Measurements from ENCODE around the gene MAML3.

The MAML3 gene

DNA sequence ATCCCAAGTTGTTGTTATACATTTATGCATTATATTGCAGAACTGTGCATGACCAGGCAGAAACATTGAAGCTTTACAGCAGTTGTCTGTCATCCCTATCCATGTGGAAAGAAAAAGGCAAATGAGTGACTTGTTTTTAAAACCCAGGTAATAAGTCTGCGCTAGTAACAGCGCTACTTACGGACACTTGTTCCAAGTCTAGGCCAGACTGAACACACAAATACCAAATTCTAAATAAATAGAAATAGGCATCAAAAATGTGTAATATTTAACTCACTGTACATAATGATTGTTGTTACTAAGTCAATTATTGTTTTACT lies 548 bp upstream of the MAML3 start:
- DNase-seq, result no peak

DNA sequence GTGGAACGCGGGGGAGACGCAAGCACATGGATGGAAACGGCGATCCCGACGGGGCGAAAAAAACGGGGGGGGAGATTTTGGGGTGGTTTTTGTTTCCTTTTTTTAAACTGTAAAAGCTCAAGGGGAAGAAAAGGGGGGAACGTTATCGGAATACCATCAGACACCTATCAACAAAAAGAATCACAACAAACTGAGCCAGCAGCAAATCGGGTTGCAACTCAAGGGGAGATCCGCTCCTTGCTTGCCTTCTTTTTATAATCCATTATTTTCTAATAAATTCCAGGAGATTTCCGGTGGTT lies 616 bp downstream of the MAML3 start:
- DNase-seq, result no peak

DNA sequence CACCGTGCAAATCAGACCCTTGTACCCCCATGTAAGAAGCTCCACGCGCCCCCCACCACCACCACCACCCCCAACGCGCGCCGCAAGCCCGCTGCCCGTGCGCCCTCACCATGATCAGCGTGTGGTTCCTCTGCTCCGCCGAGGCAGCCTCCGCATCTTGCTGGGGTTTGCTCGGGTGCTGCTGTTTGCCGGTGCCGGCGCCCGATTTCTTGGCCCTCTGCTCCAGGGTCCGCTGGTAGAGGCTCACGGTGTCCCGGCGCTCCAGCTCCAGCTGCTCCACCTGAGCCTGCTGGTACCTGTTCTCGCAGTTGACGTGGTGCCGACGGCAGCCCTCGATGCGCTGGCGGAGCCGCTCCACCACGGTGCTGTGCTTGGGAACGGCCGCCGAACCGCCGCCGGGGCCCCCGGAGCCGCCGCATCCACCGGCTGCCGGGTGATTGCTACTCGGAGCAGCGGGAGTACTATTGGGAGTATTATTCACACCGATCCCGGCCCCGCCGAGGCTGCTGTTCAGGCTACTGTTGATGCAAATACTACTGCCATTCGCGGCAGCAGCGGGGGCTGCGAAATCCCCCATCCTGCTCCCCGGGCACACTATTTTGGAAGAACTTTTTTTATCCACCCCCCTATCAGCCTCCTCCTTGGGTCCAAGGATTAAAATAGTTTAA lies 1.1 kb downstream of the MAML3 start:
- DNase-seq, result no peak

- DNase-seq, result no peak
These were observed 1.8 kb downstream of the MAML3 start for GRCh38 chr4:140152013-140152703.

DNA sequence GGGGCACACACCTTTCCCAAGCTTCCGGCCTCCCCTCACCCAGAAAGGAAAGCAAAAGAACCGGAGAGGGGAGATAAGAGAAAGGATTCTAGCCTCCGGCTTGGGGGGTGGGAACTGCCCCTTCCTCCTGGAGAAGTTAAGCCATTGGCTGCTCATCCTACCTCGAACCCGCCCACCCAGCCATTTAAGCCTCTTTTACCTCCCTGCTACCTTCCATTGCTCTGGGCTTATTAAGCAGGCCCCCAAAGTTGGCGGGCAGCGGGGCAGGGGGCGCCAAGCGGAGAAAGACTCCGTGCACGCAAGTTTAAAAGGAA lies 2.3 kb downstream of the MAML3 start:
- peak; percentile 73 for DNase-seq

- DNase-seq, result peak; percentile 22
These were observed 2.9 kb downstream of the MAML3 start for GRCh38 chr4:140150886-140151698.

DNA sequence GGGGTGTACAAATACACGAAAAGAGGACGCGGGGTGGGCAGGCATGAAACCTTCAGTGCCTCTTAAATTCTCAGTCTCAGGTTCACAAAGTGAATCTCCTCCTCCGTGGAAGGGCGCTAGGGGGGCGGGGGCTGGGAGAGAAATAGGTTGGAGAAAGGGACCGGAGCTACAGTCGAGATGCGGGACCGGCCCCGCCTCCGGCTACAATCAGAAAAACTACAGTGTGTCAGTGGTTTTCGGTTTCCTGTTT lies 3.4 kb downstream of the MAML3 start:
- DNase-seq, result peak; percentile 13

- peak; percentile 10 for DNase-seq
These were observed 3.9 kb downstream of the MAML3 start for GRCh38 chr4:140149846-140150635.

- no peak for DNase-seq
These were observed 9.9 kb downstream of the MAML3 start for GRCh38 chr4:140144050-140144449.

DNA sequence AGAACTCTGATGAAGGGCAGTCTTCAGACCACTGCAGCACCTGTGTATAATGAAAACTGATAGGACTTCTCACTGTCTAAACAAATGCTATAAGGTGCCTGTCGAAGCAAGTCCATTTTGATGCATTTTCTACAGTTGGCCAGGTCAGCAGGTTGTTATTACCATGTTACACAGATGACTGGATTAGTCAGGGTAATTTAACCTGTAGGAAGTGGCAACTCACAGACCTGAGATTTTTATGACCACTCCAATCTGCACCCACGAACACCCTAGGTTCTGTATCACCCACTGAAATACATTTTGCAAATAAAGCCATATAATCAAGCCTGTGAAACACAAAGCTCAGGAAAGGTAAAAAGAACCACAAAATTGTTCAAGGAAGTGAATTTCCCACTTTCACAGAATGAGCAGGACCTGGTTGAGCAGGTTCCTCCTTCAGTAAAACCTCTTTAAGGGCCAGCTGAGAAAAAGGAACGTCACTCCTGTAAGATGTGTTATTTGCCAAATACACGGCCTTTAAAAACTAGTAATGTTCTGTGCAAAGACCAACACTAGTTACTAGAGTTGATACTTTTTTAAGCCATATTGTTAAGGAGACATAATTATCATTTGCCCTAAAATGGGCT lies 12.7 kb downstream of the MAML3 start:
- DNase-seq, result no peak

DNA sequence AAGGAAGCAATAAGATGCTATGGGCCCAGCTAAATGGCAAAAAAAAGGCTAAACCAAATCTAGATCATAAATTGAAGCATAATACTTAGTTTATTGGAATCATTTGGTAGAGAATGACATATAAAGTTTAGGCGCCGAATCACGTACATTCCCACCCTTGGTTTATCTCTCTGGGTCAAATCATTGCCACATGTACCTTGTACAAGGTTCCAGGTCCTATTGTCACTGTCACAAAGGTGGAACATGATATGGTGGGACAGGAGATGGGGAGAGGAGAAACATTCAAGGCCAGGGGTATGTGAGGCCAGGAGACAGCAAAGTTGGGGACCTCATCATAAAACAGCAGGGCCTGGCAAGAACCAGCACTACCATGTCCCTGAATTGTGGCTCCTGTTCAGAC lies 13.4 kb downstream of the MAML3 start:
- no peak for DNase-seq

GRCh38 chr4:140138428-140138827 lies 15.6 kb downstream of the MAML3 start:
- no peak for DNase-seq

DNA sequence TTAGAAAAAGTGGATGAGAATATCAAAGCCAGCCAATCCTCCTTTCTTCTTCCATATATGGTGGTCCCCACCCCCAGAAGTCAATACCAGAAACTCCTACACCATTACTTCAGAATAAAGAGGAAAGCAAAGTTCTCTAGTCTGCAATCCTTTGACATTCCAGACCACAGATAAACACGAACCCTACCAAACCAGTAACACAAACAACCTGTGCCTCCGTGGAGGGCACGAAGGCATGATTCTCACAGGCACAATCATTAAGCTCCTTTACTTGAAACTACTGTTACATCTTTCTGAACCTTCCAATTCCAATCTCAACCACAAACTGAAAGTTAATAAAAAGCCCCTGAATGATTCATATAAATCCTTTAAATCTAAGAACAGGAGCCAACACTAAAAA lies 16.3 kb downstream of the MAML3 start:
- no peak for DNase-seq

DNA sequence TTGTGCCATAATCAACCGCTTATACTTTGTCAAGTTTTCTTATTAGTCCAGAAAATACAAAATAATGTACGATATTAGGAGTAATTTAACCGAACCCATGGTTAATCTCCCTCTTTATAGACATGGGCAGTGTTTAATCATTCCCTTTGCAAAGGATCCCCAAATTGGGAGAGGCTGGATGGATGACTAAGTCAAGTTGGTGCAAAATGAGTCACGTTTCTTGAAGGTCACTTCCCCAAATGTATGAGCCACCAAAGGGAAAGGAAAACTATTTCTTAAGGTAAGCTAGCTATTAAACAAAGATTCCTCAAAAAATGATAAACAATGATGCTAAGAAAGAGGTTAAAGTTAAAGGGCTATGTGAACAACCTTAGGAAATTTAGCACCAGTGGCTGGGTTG lies 17.5 kb downstream of the MAML3 start:
- DNase-seq, result no peak

DNA sequence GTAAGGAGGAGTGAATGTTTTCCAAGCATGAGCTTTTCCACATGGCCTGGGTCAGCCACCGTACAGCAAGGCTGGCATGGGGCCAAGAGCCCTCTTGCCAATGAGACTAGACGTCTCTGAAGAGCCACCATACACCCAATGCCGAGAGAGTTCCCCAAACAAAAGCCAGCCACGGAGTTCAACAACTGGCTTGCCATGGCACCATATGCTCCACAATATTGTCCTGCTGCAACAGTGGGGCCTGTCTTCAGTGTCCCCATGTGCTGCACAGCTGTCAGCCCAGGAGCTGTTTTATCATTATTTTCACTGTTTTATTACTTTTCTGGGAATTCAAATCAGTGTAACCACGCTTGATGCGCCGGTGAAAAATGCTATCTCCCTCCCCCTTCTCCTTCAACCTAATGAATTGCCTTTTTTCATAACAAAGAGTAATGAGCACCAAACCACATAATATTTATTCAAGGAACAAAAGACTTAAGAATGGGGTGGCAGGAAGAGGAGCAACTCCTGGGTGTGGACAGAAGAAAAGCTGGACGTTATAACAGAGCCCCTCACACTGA lies 18.4 kb downstream of the MAML3 start:
- peak; percentile 2 for DNase-seq

DNA sequence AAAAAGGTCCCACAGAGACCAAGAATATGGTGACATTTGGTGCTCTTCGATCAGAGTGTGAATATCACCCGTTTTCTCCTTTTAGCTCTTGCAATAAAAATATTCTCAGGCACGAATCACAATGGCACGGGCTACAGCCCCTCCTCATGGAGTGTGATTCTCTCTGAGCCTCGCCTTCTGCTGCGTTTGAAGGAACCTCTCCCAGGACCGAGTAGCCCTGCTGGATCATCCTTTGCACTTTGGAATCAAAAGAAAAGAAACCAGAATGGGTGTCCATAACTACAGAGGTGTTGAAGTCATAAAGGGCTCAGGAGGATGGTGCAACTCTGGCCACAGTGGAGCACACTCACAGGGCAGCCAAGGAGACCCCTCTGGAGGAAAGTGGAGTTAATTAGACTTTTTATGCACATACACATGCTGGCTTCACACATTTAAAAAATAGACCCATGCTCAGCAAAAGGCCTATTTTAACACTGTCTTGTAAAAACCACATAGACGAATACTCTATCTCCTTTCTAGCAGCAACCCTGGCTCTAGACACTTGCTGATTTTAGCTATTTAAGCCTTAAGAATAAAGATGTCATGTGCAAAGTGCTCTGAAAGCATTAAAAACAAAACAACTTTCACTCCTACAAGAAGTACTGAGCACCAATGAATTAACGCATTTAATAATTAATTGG lies 19.1 kb downstream of the MAML3 start:
- no peak for DNase-seq

GRCh38 chr4:140133576-140133975 lies 20.4 kb downstream of the MAML3 start:
- DNase-seq, result no peak

GRCh38 chr4:140131675-140132229 lies 22.2 kb downstream of the MAML3 start:
- DNase-seq, result no peak

DNA sequence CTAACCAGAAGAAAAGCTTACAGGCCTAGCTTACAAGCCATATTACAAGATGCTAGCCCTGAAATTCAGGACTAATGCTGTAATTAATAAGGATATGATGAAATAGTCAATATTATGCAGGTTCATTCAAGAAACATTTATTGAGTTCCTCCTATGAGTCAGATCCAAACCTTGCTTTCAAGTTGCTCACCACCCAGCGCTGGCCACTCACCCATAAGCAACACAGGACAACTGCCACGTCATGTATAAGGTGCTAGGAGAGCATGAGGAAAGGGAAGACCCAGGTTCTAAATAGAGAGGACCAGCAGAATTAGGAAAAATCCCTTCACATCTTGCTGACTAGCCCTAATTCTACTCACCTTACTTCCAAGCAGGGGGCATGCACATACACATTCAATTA lies 23.3 kb downstream of the MAML3 start:
- DNase-seq, result no peak

DNA sequence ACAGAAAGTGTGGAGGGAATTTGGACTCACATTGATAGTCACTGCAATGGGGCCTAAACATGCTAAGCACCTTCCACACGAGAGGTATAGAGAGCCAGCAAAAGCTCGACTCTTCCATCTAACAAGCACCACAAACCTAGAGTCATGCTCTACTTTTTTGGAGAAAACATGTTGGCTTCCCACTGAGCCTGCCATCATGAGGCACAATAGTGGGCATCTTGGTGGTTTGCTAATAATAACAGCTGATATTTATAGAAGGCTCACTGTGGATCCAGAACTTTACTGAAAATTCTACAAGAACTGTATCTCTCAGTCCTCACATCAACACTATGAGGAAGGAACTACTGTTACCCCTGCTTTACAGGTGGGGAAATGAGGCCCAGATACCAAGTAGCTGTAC lies 26.6 kb downstream of the MAML3 start:
- no peak for DNase-seq

DNA sequence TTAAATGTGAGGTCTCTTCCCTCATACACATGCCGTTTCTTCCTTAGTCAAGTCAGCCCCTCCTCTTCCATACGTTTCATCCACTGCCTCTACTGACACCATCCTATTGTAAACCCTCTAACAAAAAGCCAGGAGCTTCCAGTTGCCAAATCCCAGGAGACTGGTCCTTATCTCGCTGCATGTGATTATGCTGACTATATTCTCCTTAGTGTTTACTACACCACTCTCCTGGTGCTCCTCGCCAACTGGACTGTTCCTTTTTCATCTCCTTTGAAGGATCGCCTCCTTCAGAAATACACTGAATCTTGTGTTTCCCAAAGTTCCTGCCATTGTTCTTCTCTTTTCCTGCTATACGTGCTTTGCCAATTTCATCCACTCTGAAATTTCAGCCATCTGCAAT lies 27.7 kb downstream of the MAML3 start:
- peak; percentile 1 for DNase-seq

GRCh38 chr4:140125374-140125773 lies 28.6 kb downstream of the MAML3 start:
- no peak for DNase-seq
